Naive B cell (primary cell): ENCODE measurements around the gene MPHOSPH6. TPM values are rescaled to one million over a fixed set of nuclear protein-coding genes. Genes with fewer than 3 reads are reported as not detected.
"Not testable (repeated sequence)": the region's sequence is repeated elsewhere in the genome, so short reads cannot be mapped to it uniquely, and the experiment has no call there.

ENCODE experiments used
- ATAC-seq, 2 donors: fragments of 150-1000 bp; cut with Tn5 transposase; 2 replicates each; pipeline ENCODE4 v1.10.0; 2021; ENCODE audit warnings: low read depth in 2 of 2, mild to moderate bottlenecking in 2 of 2, moderate library complexity in 2 of 2
- DNase-seq: peaks from one replicate; pipeline ENCODE4 v3.0.0; 2022
- H3K27ac Mint-ChIP-seq, 6 donors: one replicate each; pipeline ENCODE4 v1.8.0; 2020 to 2022; ENCODE audit warnings: mild to moderate bottlenecking in 6 of 6, mixed read lengths in 6 of 6, moderate library complexity in 5 of 6, inconsistent platforms in 2 of 6
- H3K27me3 Mint-ChIP-seq, 3 donors: one replicate each; pipeline ENCODE4 v1.8.0; 2021 to 2022; ENCODE audit warnings: mixed read lengths in 3 of 3, mild to moderate bottlenecking in 1 of 3
- H3K36me3 Mint-ChIP-seq, 2 donors: one replicate each; pipeline ENCODE4 v1.8.0; 2020 to 2022; ENCODE audit warnings: mixed read lengths in 2 of 2, inconsistent platforms in 1 of 2, mild to moderate bottlenecking in 1 of 2
- H3K4me1 Mint-ChIP-seq, 3 donors: one replicate each; pipeline ENCODE4 v1.8.0; 2020 to 2022; ENCODE audit warnings: mixed read lengths in 3 of 3, inconsistent platforms in 1 of 3, mild to moderate bottlenecking in 1 of 3, moderate library complexity in 1 of 3
- H3K4me3 Mint-ChIP-seq, 8 donors: one replicate each; pipeline ENCODE4 v1.8.0; 2020 to 2022; ENCODE audit warnings: mild to moderate bottlenecking in 8 of 8, mixed read lengths in 8 of 8, moderate library complexity in 8 of 8, inconsistent platforms in 2 of 8
- H3K9me3 Mint-ChIP-seq, 7 donors: one replicate each; pipeline ENCODE4 v1.8.0; 2020 to 2022; ENCODE audit warnings: mixed read lengths in 7 of 7, mild to moderate bottlenecking in 5 of 7, inconsistent platforms in 2 of 7, moderate library complexity in 1 of 7
- polyA plus RNA-seq, 6 donors: library from polyadenylated mRNA; unstranded; fragments of 300-500 nt; fragmentation: Illumina TruSeq; gene quantifications; one replicate each; pipeline ENCODE4 v1.2.3, GENCODE V29; 2021; ENCODE audit warnings: low read depth in 6 of 6

Gene MPHOSPH6, protein sequence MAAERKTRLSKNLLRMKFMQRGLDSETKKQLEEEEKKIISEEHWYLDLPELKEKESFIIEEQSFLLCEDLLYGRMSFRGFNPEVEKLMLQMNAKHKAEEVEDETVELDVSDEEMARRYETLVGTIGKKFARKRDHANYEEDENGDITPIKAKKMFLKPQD
- 10 to 100 TPM; 10.7 to 37.3 (median 14.4) TPM for polyA plus RNA-seq

DNA sequence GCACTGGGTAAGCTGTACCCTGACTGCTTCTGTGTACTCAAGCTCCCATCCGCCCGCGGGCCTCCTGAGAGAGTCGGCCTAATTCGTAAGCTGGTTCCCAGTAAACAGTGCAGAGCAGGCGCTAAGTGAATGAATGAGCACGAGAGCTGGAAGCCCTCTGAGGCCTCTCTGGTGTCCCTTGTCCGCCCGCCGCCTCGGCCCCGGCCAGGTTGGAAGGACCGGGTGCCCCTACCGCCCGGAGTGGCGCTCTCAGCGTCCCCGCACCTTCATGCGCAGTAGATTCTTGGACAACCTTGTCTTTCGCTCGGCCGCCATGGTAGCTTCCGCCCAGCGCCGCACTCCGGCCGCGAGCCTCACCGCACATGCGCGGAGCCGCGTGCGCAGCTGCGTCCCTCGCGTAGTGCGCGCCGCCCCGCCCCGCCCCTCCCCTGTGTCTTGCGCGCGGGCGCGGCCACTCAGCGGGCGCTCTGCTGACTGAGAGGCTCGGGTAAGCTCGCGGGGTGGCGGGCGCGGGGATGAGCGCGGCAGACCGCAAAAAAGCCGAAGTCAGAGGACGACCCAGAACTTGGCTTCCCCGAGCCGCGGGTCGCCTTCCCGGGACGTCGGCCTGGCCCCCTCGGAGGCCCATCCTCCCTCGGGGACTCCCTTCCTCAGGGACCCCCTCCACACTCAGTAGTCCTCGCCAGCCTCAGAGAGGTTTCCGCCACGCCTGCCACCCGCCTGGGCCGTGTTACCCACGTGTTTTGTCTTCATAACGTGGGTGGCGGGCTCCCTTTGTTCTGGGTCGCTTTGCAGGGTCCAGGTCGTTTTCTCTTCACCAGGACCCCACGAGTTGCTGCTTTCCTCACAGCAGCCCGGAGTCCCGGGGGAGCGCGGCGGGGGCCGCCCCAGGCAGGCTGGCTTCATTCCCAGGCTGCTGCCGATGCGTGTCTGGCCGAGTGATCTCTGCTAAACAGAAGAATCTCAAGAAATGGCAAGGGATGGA lies at the start of gene MPHOSPH6:
Gene MPHOSPH6 (minus strand): TSS at position 364 of the 985 bp plus-strand sequence. CDS start 49 bp downstream, at position 315.
- Mint-ChIP-seq H3K27ac (peak within 1 kb of the TSS; percentile 82 to 96 (median 87)), H3K9me3 (no peaks in the 10 kb centered on the region), H3K36me3 (peaks cover 6 to 10% of the 10 kb centered on the region in 2 donors), H3K4me3 (peak within 1 kb of the TSS; percentile 89 to 98 (median 94)), H3K27me3 (peaks cover 22 to 33% (median 25%) of the 10 kb centered on the region in 3 donors), H3K4me1 (peaks cover 22 to 24% (median 24%) of the 10 kb centered on the region in 3 donors)
- ATAC-seq (peak; percentile 91 to 93), DNase-seq (peak; percentile 87)

DNA sequence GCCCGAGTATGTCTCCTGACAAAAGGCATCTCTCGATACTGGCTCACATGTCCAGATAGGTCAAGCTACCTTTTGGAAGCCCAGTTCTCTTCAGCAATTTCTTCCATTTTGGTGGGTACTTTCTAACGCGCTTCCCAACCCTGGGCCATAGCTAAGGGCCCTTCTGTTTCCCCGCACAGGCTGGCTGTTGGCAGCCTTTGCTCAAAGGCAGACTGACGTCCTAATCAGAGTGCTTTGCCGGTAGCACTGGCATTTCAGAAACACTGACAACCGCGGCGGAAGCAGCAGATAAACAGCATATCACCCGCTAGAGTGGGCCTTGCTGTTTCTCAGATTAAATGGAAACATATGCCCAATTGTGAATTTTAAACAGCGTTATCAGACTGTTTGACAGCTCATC lies 49.3 kb upstream of the MPHOSPH6 start:
- H3K36me3 Mint-ChIP-seq = no peaks in the 10 kb centered on the region
- H3K4me1 Mint-ChIP-seq = no peaks in the 10 kb centered on the region
- no peak overlapping the region for H3K27ac Mint-ChIP-seq
- no peak for ATAC-seq
- H3K27me3 Mint-ChIP-seq = peaks cover under 1 to 18% (median 17%) of the 10 kb centered on the region in 3 donors
- DNase-seq = no peak
- peaks cover 0 to 10% (median 0%) of the 10 kb centered on the region in 7 donors for H3K9me3 Mint-ChIP-seq
- no peak overlapping the region for H3K4me3 Mint-ChIP-seq

DNA sequence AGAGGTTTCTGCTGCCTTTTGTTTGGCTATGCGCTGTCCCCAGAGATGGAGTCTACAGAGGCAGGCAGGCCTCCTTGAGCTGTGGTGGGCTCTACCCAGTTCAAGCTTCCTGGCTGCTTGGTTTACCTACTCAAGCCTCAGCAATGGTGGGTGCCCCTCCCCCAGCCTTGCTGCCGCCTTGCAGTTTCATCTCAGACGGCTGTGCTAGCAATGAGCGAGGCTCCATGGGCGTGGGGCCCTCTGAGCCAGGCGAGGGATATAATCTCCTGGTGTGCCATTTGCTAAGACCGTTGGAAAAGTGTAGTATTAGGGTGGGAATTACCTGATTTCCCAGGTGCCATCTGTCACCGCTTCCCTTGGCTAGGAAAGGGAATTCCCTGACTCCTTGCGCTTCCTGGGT lies 39.3 kb upstream of the MPHOSPH6 start:
- Mint-ChIP-seq H3K36me3 (peaks cover 0 to 14% of the 10 kb centered on the region in 2 donors), H3K9me3 (peaks cover 0 to 27% (median 15%) of the 10 kb centered on the region in 7 donors), H3K27me3 (peaks cover 7 to 56% (median 32%) of the 10 kb centered on the region in 3 donors)
- H3K4me3 Mint-ChIP-seq, DNase-seq, H3K27ac Mint-ChIP-seq, H3K4me1 Mint-ChIP-seq, ATAC-seq: not testable (repeated sequence)

DNA sequence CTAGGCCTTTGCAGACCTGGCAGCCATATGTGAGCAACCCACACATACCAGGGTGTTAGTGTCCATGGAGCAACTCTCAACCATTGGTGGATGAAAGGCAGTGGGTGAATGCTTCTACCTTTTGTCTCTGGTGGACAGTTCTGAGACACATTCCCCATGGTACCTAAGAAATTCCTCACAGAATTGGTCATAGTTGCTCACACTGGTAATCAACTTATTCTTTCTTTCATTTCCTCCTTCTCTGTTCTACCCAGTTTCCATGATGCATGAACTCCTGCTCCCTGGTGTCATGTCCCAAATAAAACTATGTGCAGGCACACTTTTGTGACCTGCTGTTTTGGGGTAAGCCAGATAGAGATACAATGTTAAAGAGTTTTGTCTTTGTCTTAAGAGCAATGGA lies 33.2 kb upstream of the MPHOSPH6 start:
- Mint-ChIP-seq H3K27me3 (peaks cover 5 to 33% (median 10%) of the 10 kb centered on the region in 3 donors), H3K4me1 (no peaks in the 10 kb centered on the region), H3K4me3 (no peak overlapping the region), H3K36me3 (no peaks in the 10 kb centered on the region), H3K27ac (no peak overlapping the region), H3K9me3 (peaks cover 0 to 13% (median 5%) of the 10 kb centered on the region in 7 donors)
- ATAC-seq (no peak), DNase-seq (no peak)

DNA sequence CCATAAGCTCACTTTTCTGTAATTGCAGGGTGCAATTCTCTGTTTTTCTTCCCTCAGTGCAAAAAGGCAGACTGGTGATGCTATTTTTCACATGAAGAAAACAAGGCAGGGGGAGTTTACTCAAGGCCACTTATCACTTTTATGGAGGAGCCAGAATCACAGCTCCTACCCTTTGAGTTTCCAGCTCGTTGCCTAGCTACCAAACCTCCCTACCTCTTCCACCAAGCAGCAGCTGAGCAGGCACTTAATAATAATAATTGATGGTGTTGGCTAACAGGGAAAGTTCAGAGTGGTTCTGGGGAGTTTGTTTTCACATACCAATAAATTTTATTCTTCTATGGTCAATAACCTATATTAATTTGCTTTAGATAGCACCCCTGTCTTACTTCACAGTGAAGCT lies 31.9 kb upstream of the MPHOSPH6 start:
- Mint-ChIP-seq H3K4me3 (no peak overlapping the region), H3K27ac (no peak overlapping the region), H3K4me1 (no peaks in the 10 kb centered on the region), H3K9me3 (peaks cover 0 to 7% (median 4%) of the 10 kb centered on the region in 7 donors), H3K36me3 (no peaks in the 10 kb centered on the region), H3K27me3 (peaks cover 5 to 24% (median 16%) of the 10 kb centered on the region in 3 donors)
- ATAC-seq = no peak
- DNase-seq = no peak

DNA sequence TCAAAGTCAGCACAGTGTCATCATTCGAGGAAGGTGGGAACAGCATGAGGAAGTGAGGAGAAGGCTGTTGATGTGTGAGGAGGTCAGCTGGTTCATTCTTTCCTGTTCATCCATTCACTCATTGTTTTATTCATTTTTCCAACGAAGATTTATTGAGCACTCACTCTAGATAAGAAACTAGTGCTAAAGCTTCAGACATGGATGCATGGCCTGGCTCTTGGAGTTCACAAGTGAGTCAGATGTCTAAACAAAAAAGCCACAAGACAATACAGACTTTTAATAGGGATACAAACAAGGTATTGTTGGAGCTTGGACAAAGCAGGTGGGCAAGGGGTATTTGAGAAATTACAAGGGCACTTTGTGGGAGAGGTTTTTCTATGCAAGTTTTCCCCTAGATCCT lies 31.3 kb upstream of the MPHOSPH6 start:
- Mint-ChIP-seq H3K27me3 (peaks cover 5 to 24% (median 22%) of the 10 kb centered on the region in 3 donors), H3K27ac (no peak overlapping the region), H3K36me3 (no peaks in the 10 kb centered on the region), H3K4me3 (no peak overlapping the region), H3K9me3 (peaks cover 0 to 7% (median 3%) of the 10 kb centered on the region in 7 donors), H3K4me1 (no peaks in the 10 kb centered on the region)
- ATAC-seq (no peak), DNase-seq (no peak)

DNA sequence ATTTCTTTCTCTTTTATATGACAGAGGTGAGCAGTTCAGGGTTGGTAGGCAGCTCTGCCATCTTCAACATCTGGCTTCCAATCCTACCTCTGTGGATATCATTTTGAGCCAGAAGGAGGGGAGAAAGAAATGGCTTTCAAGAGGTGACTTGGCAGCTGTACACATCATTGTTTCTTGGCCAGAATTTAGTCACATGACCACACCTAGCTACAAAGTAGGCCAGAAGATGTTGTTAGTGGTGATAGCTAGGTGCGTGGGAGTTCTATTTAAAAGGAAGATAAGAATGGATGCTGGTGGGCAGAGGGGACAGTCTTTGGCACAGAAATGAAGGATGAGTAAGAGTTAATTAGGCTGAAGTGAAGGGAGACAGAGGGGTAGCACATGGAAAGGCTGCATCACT lies 29.2 kb upstream of the MPHOSPH6 start:
- Mint-ChIP-seq H3K36me3 (no peaks in the 10 kb centered on the region), H3K27ac (peak overlapping the region in 1 of 6 donors; percentile 75), H3K4me1 (no peaks in the 10 kb centered on the region), H3K27me3 (peaks cover 5 to 34% (median 26%) of the 10 kb centered on the region in 3 donors), H3K9me3 (peaks cover 0 to 7% (median 3%) of the 10 kb centered on the region in 7 donors), H3K4me3 (no peak overlapping the region)
- DNase-seq = no peak
- ATAC-seq = no peak

DNA sequence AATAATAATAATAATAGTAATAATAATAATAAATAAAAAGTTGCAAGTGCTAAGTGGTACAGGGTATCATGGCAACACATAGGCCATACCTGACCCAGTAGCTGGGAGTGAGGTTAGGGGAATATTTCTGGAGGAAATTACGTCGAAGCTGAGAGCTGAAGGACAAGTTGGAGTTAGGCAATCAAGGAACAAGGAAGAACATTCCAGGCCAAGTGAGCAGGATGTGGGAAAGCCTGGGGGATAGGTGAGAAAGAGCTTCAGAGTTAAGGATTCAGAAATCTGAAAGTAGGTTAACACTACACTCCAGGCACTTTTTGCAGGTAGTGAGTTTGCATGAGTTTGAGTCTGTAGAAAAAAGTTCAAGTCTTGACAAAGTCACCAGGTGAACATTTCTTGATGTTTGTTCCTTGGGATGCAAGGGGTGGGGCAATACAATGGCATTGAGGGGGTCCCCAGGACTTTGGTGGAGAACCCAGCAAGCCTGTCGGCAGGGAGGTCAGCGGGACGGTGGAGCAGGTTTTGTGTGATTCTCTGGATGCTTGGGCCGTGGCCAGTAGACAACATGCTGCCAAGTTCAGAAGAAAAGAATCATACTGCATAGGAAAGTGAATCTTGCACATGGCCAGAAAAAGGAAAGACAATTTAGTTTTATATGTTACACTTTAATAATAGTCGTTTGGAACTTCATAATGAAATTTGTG lies 27.7 kb upstream of the MPHOSPH6 start:
- Mint-ChIP-seq H3K27me3 (peaks cover 12 to 42% (median 33%) of the 10 kb centered on the region in 3 donors), H3K4me3 (no peak overlapping the region), H3K27ac (no peak overlapping the region), H3K4me1 (no peaks in the 10 kb centered on the region), H3K36me3 (no peaks in the 10 kb centered on the region), H3K9me3 (peaks cover 0 to 7% (median 3%) of the 10 kb centered on the region in 7 donors)
- DNase-seq (no peak), ATAC-seq (no peak)

DNA sequence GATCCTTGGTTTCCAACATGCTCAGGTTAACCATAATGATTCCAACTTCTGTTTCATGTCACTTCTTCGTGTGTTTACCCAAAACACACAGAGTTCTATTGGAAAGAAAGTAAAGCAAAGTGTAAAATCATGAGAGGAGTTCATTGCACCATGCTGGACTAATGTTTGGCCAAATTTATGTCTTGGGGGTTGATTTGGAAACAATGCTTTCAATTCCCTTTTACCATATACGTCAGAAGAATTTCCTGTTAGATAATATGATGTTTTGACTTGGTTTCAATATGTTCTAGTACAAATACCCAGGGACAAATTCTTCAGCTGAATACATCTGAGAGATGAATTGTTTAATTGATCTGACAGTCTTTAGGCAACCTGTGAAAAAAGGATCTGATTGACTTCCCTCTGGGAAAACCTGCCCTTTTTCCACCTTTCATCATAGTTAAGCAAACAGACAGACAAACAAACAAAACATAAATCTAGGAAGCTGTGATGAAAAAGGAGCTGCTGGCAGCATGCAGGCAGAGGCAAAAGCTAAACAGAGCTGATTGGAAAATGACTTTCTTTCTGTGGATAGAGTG lies 26.0 kb upstream of the MPHOSPH6 start:
- no peak for DNase-seq
- no peak overlapping the region for H3K27ac Mint-ChIP-seq
- peaks cover 0 to 4% (median under 1%) of the 10 kb centered on the region in 7 donors for H3K9me3 Mint-ChIP-seq
- ATAC-seq = no peak
- no peaks in the 10 kb centered on the region for H3K4me1 Mint-ChIP-seq
- no peak overlapping the region for H3K4me3 Mint-ChIP-seq
- peaks cover 13 to 39% (median 38%) of the 10 kb centered on the region in 3 donors for H3K27me3 Mint-ChIP-seq
- no peaks in the 10 kb centered on the region for H3K36me3 Mint-ChIP-seq

DNA sequence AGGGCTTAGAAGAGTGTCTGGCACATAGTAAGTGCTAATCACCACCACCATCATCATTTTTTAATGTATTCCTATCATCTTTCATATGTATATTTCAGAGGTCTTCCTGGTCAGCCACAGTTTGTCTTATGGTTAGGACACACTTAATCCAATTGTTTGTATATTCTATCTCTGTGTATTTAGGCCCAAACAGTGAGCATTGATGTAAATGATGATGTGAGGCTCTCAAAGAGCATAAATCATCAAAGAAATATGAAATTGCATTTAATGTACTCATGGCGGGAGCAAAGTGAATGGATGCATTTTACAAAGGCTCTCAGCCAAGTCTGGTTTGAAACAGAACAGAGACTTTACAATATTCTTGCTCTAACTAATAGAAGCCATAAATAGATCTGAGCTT lies 24.1 kb upstream of the MPHOSPH6 start:
- DNase-seq = no peak
- Mint-ChIP-seq H3K27ac (no peak overlapping the region), H3K4me3 (no peak overlapping the region), H3K27me3 (peaks cover 28 to 48% (median 45%) of the 10 kb centered on the region in 3 donors), H3K9me3 (no peaks in the 10 kb centered on the region), H3K36me3 (no peaks in the 10 kb centered on the region), H3K4me1 (no peaks in the 10 kb centered on the region)
- ATAC-seq = no peak

DNA sequence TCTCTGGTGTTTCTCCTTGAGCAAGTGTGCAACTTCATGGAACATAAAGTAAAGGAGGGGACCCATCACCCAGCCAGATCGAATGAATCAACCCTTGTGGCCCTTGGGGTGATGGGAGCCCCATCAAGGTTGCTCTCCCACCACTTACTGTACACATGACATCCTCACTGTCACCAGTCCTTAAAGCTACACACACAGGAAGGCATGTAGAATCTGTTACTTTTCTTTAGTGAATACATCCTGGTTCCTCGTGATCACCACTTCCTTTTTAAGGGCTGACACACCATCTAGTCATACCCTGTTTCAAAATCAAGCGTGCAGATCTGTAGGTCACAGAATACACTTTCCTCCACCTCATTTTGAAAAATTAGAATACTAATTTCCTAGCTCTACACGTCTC lies 22.6 kb upstream of the MPHOSPH6 start:
- Mint-ChIP-seq H3K36me3 (no peaks in the 10 kb centered on the region), H3K4me1 (no peaks in the 10 kb centered on the region), H3K9me3 (no peaks in the 10 kb centered on the region), H3K27me3 (peaks cover 32 to 53% (median 44%) of the 10 kb centered on the region in 3 donors), H3K4me3 (no peak overlapping the region), H3K27ac (peak overlapping the region in 1 of 6 donors; percentile 4)
- DNase-seq (no peak), ATAC-seq (peak in 1 of 2 donors; percentile 38)

DNA sequence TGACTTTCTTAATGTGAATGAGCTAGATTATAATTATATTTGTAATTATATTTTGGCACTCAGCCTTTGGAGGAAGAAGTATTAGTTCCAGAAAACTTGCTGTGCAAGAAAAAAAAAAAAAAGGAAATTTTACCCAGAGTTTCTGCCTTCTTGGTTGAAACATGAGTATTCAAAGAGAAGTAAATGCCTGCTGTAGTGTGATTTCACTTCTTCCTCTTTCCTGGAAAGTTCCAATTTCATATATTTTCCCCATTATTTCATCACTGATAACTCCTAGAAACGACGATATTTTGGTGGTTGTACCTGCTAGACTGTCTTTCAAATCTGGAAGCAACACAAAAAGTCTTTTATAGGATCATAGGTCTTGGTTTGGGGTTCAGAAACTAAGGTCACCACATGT lies 20.4 kb upstream of the MPHOSPH6 start:
- Mint-ChIP-seq H3K36me3 (no peaks in the 10 kb centered on the region), H3K27me3 (peaks cover 44 to 52% (median 49%) of the 10 kb centered on the region in 3 donors), H3K27ac (no peak overlapping the region), H3K9me3 (no peaks in the 10 kb centered on the region), H3K4me3 (no peak overlapping the region), H3K4me1 (no peaks in the 10 kb centered on the region)
- DNase-seq (no peak), ATAC-seq (no peak)

DNA sequence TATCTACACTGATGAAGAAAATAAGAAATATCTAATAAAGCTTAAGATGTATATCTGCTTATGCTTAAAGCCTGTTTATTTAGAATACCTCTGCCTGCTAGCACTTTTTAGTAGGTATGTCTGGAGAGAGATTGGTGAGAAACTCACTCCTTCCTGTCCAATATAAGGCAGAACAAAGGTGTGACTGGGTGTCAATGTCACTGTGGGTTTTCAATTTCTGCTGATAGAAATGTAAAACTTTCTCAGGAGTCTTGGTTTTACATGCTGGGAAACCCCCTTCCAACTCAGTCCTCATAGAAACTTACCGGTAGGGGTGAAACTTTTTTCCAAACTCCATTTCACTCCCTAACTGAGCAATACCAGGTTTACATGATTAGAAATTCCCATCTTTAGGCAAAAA lies 17.8 kb upstream of the MPHOSPH6 start:
- H3K9me3 Mint-ChIP-seq = no peaks in the 10 kb centered on the region
- no peak overlapping the region for H3K27ac Mint-ChIP-seq
- no peak for ATAC-seq
- no peaks in the 10 kb centered on the region for H3K4me1 Mint-ChIP-seq
- no peak for DNase-seq
- H3K27me3 Mint-ChIP-seq = peaks cover 46 to 50% (median 47%) of the 10 kb centered on the region in 3 donors
- no peak overlapping the region for H3K4me3 Mint-ChIP-seq
- H3K36me3 Mint-ChIP-seq = no peaks in the 10 kb centered on the region
